Measurements from ENCODE around the gene CELSR2.
A peak's percentile ranks its signal among the peaks of the same experiment; 100 is the strongest.

Gene CELSR2

GRCh38 chr1:109255097-109255651 is 5.8 kb downstream of the CELSR2 start:
- no peak overlapping the region; the same call in 1 of the 2 replicates for H3K4me3 ChIP-seq (ENCODE audit: low read depth, low read length)
- TF ChIP-seq, protein P1, sequence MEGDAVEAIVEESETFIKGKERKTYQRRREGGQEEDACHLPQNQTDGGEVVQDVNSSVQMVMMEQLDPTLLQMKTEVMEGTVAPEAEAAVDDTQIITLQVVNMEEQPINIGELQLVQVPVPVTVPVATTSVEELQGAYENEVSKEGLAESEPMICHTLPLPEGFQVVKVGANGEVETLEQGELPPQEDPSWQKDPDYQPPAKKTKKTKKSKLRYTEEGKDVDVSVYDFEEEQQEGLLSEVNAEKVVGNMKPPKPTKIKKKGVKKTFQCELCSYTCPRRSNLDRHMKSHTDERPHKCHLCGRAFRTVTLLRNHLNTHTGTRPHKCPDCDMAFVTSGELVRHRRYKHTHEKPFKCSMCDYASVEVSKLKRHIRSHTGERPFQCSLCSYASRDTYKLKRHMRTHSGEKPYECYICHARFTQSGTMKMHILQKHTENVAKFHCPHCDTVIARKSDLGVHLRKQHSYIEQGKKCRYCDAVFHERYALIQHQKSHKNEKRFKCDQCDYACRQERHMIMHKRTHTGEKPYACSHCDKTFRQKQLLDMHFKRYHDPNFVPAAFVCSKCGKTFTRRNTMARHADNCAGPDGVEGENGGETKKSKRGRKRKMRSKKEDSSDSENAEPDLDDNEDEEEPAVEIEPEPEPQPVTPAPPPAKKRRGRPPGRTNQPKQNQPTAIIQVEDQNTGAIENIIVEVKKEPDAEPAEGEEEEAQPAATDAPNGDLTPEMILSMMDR (IDR thresholded peaks at IDR 0.05; ENCODE audit: low read depth, low read length), result peak; percentile 24; the same call in 1 of the 2 replicates
- DNase-seq, result no peak
- H3K27me3 ChIP-seq (ENCODE audit: insufficient read depth, low read depth, severe bottlenecking), result no peaks in the 10 kb centered on the region
- H3K27ac ChIP-seq, result peak overlapping the region; percentile 82
- H3K9me3 ChIP-seq (ENCODE audit: severe bottlenecking), result peaks cover 10% of the 10 kb centered on the region
- H3K36me3 ChIP-seq, result peaks cover 61% of the 10 kb centered on the region

GRCh38 chr1:109255678-109256077 is 6.3 kb downstream of the CELSR2 start:
- Histone ChIP-seq H3K27me3 (ENCODE audit: insufficient read depth, low read depth, severe bottlenecking) (no peaks in the 10 kb centered on the region), H3K36me3 (peaks cover 64% of the 10 kb centered on the region), H3K4me3 (ENCODE audit: low read depth, low read length) (no peak overlapping the region; the same call in 1 of the 2 replicates), H3K9me3 (ENCODE audit: severe bottlenecking) (peaks cover 5% of the 10 kb centered on the region), H3K27ac (peak overlapping the region; percentile 82)
- peak; percentile 84 for DNase-seq
- TF ChIP-seq, protein P1 (IDR thresholded peaks at IDR 0.05; ENCODE audit: low read depth, low read length), result no peak

DNA sequence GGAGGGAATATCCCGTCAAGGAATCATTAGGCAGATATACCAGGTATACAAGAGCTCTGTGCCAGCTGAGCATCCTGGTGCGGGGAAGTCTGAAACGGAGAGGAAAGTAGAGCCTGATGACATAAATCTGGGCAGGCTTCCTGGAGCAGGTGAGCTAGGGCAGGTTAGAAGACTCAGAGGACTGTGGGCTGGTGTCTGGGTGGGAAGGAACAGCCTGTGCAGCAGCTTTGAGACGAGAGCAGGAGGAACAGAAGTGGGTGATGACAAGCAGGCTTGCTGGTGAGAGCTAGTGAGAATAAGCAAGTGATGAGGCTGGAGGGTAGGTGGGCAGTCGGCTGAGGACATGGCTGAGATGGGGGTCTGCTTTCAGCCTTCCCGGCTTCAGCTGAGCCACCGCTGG is 6.7 kb downstream of the CELSR2 start:
- Histone ChIP-seq H3K4me3 (ENCODE audit: low read depth, low read length) (no peak overlapping the region), H3K27ac (peak overlapping the region; percentile 82), H3K27me3 (ENCODE audit: insufficient read depth, low read depth, severe bottlenecking) (no peaks in the 10 kb centered on the region), H3K36me3 (peaks cover 64% of the 10 kb centered on the region), H3K9me3 (ENCODE audit: severe bottlenecking) (peaks cover 1% of the 10 kb centered on the region)
- no peak for DNase-seq
- TF ChIP-seq, protein P1 (IDR thresholded peaks at IDR 0.05; ENCODE audit: low read depth, low read length), result no peak

DNA sequence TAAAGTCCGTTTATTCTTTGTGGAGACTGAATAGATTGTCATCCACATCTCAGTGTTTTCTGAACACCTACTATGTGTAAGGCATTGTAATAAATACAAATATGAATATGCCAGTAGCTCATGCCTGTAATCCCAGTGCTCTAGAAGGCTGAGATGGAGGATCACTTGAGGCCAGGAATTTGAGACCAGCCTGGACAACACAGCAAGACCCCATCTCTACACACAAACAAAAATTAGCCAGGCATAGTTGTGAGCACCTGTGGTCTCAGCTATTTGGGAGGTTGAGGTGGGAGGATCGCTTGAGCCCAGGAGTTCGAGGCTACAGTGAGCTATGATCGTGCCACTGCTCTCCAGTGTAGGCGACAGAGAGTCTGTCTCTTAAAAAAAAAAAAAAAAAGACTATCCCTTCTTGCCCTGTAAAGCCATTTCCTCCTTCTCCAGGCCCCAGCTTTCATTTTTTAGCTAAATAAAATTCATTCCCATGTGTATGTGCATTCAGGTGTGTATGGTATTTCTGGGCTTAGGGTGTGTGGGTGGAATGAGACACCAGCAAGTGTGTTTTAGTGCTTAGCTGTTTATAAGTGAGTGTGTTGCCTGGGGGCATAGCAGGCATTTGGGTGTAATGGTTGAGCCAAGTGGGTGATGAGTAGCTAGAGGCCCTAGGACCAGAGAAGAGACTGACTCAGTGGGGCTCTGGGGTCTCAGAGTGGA is 7.8 kb downstream of the CELSR2 start:
- no peak for DNase-seq
- Histone ChIP-seq H3K27me3 (ENCODE audit: insufficient read depth, low read depth, severe bottlenecking) (no peaks in the 10 kb centered on the region), H3K9me3 (ENCODE audit: severe bottlenecking) (no peaks in the 10 kb centered on the region), H3K27ac (peak overlapping the region; percentile 82), H3K4me3 (ENCODE audit: low read depth, low read length) (no peak overlapping the region), H3K36me3 (peaks cover 64% of the 10 kb centered on the region)
- TF ChIP-seq, protein P1 (IDR thresholded peaks at IDR 0.05; ENCODE audit: low read depth, low read length), result no peak

DNA sequence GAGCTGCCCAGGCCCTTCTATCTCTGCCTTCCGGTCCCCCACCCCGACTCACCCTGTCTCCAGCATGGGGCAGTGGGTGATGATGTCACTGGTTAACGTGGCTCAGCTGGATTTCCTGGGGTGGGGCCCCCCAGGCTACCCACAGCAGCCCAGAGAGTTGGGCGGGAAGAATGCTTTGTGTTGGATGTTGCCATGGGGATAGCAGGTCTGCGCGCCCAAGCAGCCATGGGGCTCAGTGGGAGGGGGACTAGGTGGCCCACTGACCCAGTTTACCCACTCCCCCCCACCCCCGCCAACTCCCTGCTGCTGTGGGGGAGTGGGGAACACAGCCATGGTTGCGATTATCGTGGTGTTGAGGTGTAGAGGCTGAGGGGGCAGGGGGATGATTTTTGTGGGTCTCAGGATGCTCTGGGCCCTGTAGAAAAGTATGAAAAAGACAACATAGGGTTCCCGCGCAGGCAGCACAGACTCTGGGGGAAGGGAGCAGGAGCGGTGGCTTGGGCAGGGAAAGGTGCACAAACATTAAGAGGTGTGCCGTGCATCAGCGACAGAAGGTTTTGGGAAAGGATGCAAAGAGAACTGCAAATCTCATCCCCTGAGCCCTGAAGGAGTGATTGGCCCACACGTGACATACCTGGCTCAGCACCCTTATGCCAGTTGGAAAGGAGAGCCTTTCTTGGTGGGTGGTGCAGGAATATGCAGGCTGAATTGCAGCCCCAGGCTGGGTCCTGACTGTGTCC is 8.5 kb downstream of the CELSR2 start:
- H3K4me3 ChIP-seq (ENCODE audit: low read depth, low read length), result no peak overlapping the region
- no peak for DNase-seq
- peaks cover 64% of the 10 kb centered on the region for H3K36me3 ChIP-seq
- TF ChIP-seq, protein P1 (IDR thresholded peaks at IDR 0.05; ENCODE audit: low read depth, low read length), result no peak
- no peaks in the 10 kb centered on the region for H3K9me3 ChIP-seq (ENCODE audit: severe bottlenecking)
- H3K27ac ChIP-seq, result no peak overlapping the region; the same call in 1 of the 2 replicates
- H3K27me3 ChIP-seq (ENCODE audit: insufficient read depth, low read depth, severe bottlenecking), result no peaks in the 10 kb centered on the region
